ENCODE data around the gene SPATA31C2. TPM values are rescaled to one million over a fixed set of nuclear protein-coding genes. Genes with fewer than 3 reads are reported as not detected.
"Not testable (repeated sequence)": the region's sequence is repeated elsewhere in the genome, so short reads cannot be mapped to it uniquely, and the experiment has no call there.

The SPATA31C2 gene
- total RNA-seq, 3 donors from 2014 or later (not counting 1 experiment from before 2014, with no cell fraction given): not detected

GRCh38 chr9:88164850-88165249 lies 26.6 kb upstream of the SPATA31C2 start:
- Histone ChIP-seq H3K4me1 (ENCODE audit: control insufficient read depth, insufficient read depth, low read length) (no peaks in the 10 kb centered on the region), H3K4me3 (ENCODE audit: low read length) (no peak overlapping the region), H3K27ac (ENCODE audit: low read length) (no peak overlapping the region), H3K9me3 (ENCODE audit: control insufficient read depth, insufficient read depth, low read length) (peaks cover 3% of the 10 kb centered on the region), H3K36me3 (ENCODE audit: control insufficient read depth, insufficient read depth, low read length) (no peaks in the 10 kb centered on the region), H3K27me3 (ENCODE audit: control insufficient read depth, insufficient read depth, low read length) (peaks cover 4% of the 10 kb centered on the region)
- Mint-ChIP-seq H3K4me3 (no peak overlapping the region), H3K27ac (no peak overlapping the region), H3K4me1 (peaks cover 0 to 4% of the 10 kb centered on the region in 2 donors), H3K36me3 (no peaks in the 10 kb centered on the region), H3K27me3 (ENCODE audit: low read depth in 2 of 2) (peaks cover 20 to 22% of the 10 kb centered on the region in 2 donors), H3K9me3 (no peaks in the 10 kb centered on the region)
- intact Hi-C loops (cut with micrococcal nuclease): no loop called here
- WGBS (ENCODE audit: insufficient coverage): 46% methylated on average over 3 of the region's 3 CpGs
- TF ChIP-seq, protein P1, sequence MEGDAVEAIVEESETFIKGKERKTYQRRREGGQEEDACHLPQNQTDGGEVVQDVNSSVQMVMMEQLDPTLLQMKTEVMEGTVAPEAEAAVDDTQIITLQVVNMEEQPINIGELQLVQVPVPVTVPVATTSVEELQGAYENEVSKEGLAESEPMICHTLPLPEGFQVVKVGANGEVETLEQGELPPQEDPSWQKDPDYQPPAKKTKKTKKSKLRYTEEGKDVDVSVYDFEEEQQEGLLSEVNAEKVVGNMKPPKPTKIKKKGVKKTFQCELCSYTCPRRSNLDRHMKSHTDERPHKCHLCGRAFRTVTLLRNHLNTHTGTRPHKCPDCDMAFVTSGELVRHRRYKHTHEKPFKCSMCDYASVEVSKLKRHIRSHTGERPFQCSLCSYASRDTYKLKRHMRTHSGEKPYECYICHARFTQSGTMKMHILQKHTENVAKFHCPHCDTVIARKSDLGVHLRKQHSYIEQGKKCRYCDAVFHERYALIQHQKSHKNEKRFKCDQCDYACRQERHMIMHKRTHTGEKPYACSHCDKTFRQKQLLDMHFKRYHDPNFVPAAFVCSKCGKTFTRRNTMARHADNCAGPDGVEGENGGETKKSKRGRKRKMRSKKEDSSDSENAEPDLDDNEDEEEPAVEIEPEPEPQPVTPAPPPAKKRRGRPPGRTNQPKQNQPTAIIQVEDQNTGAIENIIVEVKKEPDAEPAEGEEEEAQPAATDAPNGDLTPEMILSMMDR (IDR thresholded peaks at IDR 0.05): no peak
- no peak for ATAC-seq
- DNase-seq: no peak

DNA sequence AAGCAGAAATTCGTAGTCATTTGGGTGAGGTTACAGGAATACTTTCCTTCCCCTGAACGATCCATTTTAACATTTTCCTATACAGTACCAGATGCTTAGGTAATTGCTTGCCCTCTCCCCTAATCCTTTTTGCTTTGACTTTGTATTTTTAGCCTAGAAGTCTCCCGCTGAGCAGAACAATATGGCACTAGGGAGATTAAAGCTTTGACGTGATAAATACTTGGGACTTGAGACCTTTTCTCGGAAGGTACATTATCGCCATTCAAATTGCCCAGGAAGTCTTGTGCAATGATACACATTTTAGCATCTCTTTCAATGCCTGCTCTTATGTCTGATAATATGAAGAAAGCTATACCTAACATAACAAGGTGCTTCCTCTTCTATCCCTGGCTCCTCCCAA lies 22.9 kb upstream of the SPATA31C2 start:
- no peaks in the 10 kb centered on the region for H3K36me3 ChIP-seq (ENCODE audit: control insufficient read depth, insufficient read depth, low read length)
- Mint-ChIP-seq H3K4me3 (no peak overlapping the region), H3K27ac (no peak overlapping the region), H3K9me3 (no peaks in the 10 kb centered on the region), H3K27me3 (ENCODE audit: low read depth in 2 of 2) (peaks cover 25 to 45% of the 10 kb centered on the region in 2 donors), H3K4me1 (peaks cover 0 to 4% of the 10 kb centered on the region in 2 donors), H3K36me3 (no peaks in the 10 kb centered on the region)
- DNase-seq (no peak), ATAC-seq (no peak)
- H3K27ac ChIP-seq (ENCODE audit: low read length): no peak overlapping the region
- peaks cover 3% of the 10 kb centered on the region for H3K9me3 ChIP-seq (ENCODE audit: control insufficient read depth, insufficient read depth, low read length)
- TF ChIP-seq, protein P1 (IDR thresholded peaks at IDR 0.05): no peak
- 81% methylated on average over 4 of the region's 6 CpGs for WGBS (ENCODE audit: insufficient coverage)
- no peaks in the 10 kb centered on the region for H3K4me1 ChIP-seq (ENCODE audit: control insufficient read depth, insufficient read depth, low read length)
- H3K4me3 ChIP-seq (ENCODE audit: low read length): no peak overlapping the region
- H3K27me3 ChIP-seq (ENCODE audit: control insufficient read depth, insufficient read depth, low read length): peaks cover 2% of the 10 kb centered on the region
- intact Hi-C loops (cut with micrococcal nuclease): no loop called here

GRCh38 chr9:88143957-88144625 lies 5.8 kb upstream of the SPATA31C2 start:
- H3K27ac ChIP-seq (ENCODE audit: low read length): no peak overlapping the region
- H3K27ac Mint-ChIP-seq: no peak overlapping the region
- WGBS (ENCODE audit: insufficient coverage): 84% methylated on average over 2 of the region's 6 CpGs
- no peaks in the 10 kb centered on the region for H3K9me3 ChIP-seq (ENCODE audit: control insufficient read depth, insufficient read depth, low read length)
- H3K27me3 ChIP-seq (ENCODE audit: control insufficient read depth, insufficient read depth, low read length): peaks cover 2% of the 10 kb centered on the region
- no peaks in the 10 kb centered on the region for H3K9me3 Mint-ChIP-seq
- H3K4me1 ChIP-seq (ENCODE audit: control insufficient read depth, insufficient read depth, low read length): no peaks in the 10 kb centered on the region
- H3K4me1 Mint-ChIP-seq: no peaks in the 10 kb centered on the region
- intact Hi-C loops (cut with micrococcal nuclease): no loop called here
- TF ChIP-seq, protein P1 (IDR thresholded peaks at IDR 0.05): no peak
- H3K4me3 Mint-ChIP-seq: no peak overlapping the region
- peaks cover 21 to 37% of the 10 kb centered on the region in 2 donors for H3K27me3 Mint-ChIP-seq (ENCODE audit: low read depth in 2 of 2)
- no peak for DNase-seq
- ATAC-seq: no peak
- no peaks in the 10 kb centered on the region for H3K36me3 Mint-ChIP-seq
- H3K36me3 ChIP-seq (ENCODE audit: control insufficient read depth, insufficient read depth, low read length): no peaks in the 10 kb centered on the region
- H3K4me3 ChIP-seq (ENCODE audit: low read length): no peak overlapping the region

DNA sequence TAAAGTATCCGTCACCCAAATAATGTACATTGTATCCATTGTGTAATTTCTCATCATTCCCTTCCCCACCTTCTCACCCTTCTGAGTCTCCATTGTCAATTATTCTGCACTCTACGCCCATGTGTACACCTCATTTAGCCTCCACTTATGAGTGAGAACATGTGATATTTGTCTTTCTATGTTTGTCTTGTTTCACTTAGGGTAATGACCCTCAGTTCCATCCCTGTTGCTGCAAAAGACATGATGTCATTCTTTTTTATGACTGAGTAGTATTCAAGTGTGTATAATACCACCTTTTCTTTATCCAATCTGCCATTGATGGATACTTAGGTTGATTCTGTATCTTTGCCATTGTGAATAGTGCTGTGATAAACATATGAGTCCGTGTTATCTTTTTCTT lies 4.9 kb upstream of the SPATA31C2 start:
- H3K4me3 ChIP-seq (ENCODE audit: low read length): no peak overlapping the region
- Mint-ChIP-seq H3K4me1 (no peaks in the 10 kb centered on the region), H3K4me3 (no peak overlapping the region), H3K27me3 (ENCODE audit: low read depth in 2 of 2) (peaks cover 21 to 37% of the 10 kb centered on the region in 2 donors), H3K27ac (no peak overlapping the region), H3K9me3 (no peaks in the 10 kb centered on the region), H3K36me3 (no peaks in the 10 kb centered on the region)
- 88% methylated on average over 1 of the region's 3 CpGs for WGBS (ENCODE audit: insufficient coverage)
- H3K9me3 ChIP-seq (ENCODE audit: control insufficient read depth, insufficient read depth, low read length): no peaks in the 10 kb centered on the region
- no peak overlapping the region for H3K27ac ChIP-seq (ENCODE audit: low read length)
- H3K27me3 ChIP-seq (ENCODE audit: control insufficient read depth, insufficient read depth, low read length): peaks cover 2% of the 10 kb centered on the region
- H3K4me1 ChIP-seq (ENCODE audit: control insufficient read depth, insufficient read depth, low read length): no peaks in the 10 kb centered on the region
- DNase-seq (no peak), ATAC-seq (no peak)
- intact Hi-C loops (cut with micrococcal nuclease): no loop called here
- TF ChIP-seq, protein P1 (IDR thresholded peaks at IDR 0.05): no peak
- H3K36me3 ChIP-seq (ENCODE audit: control insufficient read depth, insufficient read depth, low read length): no peaks in the 10 kb centered on the region

DNA sequence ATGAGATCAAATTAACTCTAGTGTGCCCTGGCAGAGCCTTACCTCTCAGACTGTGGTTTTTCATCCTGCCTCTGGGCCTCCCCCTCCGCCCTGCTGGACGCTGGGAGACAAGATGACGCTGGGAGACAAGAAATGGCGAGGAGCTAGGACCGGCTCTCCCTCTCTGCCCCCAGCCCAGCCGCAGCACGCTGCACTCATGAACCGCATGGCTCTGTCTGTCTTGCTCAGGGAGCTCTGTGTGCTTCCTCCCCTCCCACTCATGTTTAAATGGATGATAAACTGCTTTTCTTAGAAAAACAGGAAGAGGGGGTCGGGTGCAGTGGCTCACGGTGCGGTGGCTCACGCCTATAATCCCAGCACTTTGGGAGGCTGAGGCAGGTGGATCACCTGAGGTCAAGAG lies 4.7 kb downstream of the SPATA31C2 start:
- intact Hi-C loops (cut with micrococcal nuclease); H3K9me3 ChIP-seq (ENCODE audit: control insufficient read depth, insufficient read depth, low read length); H3K36me3 ChIP-seq (ENCODE audit: control insufficient read depth, insufficient read depth, low read length); ATAC-seq; H3K27me3 Mint-ChIP-seq (ENCODE audit: low read depth in 2 of 2); H3K36me3 Mint-ChIP-seq; H3K4me1 ChIP-seq (ENCODE audit: control insufficient read depth, insufficient read depth, low read length); H3K27ac ChIP-seq (ENCODE audit: low read length); H3K4me3 ChIP-seq (ENCODE audit: low read length); H3K4me3 Mint-ChIP-seq; DNase-seq; H3K9me3 Mint-ChIP-seq; H3K27ac Mint-ChIP-seq; H3K4me1 Mint-ChIP-seq; H3K27me3 ChIP-seq (ENCODE audit: control insufficient read depth, insufficient read depth, low read length): not testable (repeated sequence)
- 5% methylated on average over 12 of the region's 12 CpGs for WGBS (ENCODE audit: insufficient coverage)

All from natural killer cell (primary cell).